GM12801 (cell line): Measurements from ENCODE around the gene RPTOR.

ENCODE experiments used
- CTCF ChIP-seq: IDR thresholded peaks from one replicate; pipeline ENCODE4 v1.5.1; 2011; ENCODE audit warnings: control low read depth; ENCODE audit not compliant: insufficient read length; ENCODE audit errors: extremely low read depth

Gene RPTOR

GRCh38 chr17:80886641-80887573 is 342.3 kb downstream of the RPTOR start:
- TF ChIP-seq CTCF = no peak

DNA sequence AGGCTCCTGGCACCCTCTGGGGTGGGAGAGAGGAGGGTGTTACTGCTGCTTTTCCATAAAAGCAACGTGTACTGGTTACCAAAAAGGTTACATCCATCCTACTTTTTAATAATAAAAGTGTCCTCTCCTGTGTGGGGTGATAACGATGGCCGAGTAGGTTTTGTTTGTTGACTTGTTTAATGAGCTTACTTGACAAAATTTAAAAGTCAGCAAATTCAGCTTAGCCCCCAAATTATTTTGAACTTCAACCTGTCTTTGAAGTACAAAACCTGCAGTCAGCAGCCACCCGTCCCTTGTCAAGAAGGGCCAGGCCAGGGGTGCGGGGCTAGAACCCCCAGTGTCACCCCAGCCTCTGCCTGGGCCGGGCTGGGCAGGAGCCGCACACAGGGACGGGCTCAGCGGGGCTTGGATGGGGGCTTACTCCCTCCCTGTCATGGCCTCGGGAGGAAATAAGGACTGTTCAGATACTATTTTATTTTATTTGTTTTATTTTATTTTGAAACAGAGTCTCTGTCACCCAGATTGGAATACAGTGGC is 343.1 kb downstream of the RPTOR start:
- no peak for TF ChIP-seq CTCF

- no peak for TF ChIP-seq CTCF
Observed at GRCh38 chr17:80888276-80889160, 343.9 kb downstream of the RPTOR start.

- no peak for TF ChIP-seq CTCF
Observed at GRCh38 chr17:80889231-80890195, 344.9 kb downstream of the RPTOR start.

GRCh38 chr17:80890196-80890920 is 345.7 kb downstream of the RPTOR start:
- no peak for TF ChIP-seq CTCF

DNA sequence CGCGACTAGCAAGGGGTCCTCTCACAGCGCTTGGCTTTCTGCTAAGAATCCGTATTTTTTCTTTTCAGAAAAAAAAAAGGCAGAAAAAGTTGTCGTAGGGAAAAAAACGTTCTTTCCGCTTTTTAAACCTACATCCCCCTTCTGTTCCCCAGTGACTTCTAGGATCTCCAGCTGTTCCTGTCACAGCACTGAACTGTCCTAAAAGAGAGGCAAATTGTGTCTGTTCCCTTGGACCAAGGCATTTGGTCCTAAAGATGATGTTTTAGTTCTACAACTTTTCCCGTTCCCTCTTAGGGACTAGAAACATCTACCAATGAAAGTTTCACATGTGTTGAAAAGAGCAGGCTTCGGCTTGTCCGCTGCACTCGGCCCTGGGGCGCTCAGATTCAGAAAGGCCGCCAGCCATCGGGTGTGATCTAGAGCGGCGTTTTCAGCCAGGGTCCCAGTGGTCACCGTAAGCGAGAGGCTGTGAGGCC is 346.3 kb downstream of the RPTOR start:
- no peak for TF ChIP-seq CTCF
